SK-N-MC (cell line): ENCODE results near the gene TMEM50B.

Experiments used
- EZH2 ChIP-seq: fragments of 200-600 bp; sonication (generic); IDR thresholded peaks from one replicate; pipeline ENCODE4 v1.6.1; 2017; ENCODE audit warnings: antibody characterized with exemption
- POLR2AphosphoS5 ChIP-seq: IDR thresholded peaks from 2 replicates; pipeline ENCODE4 v1.6.1; 2012; ENCODE audit warnings: mild to moderate bottlenecking, low read depth, low read length, borderline replicate concordance

DNA sequence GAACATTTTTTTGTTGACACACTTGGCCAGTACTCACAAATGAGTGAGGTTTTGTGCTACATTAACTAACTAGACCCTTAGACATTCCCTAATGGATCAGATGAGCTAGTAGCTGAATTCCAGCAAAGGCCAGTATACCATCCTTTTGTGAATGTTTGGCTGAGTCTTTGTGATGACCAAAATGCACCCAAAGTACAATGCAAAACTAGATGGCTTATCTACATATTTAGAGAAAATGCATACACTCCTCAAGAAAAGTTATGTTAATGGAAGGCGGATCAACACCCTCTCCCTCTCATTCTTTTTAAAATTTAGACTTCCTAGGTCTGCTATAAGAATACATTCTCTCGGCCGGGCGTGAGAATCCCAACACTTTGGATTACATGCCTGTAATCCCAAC is 31.9 kb upstream of the TMEM50B start:
- TF ChIP-seq POLR2AphosphoS5 (no peak), EZH2 (no peak)
